Activated naive CD4-positive, alpha-beta T cell treated with anti-CD3 and anti-CD28 coated beads, Interleukin-2, amount 10 ng/mL, durations not matched to agents 7 days and 5 days (primary cell): Measurements from ENCODE around the gene ADCY3.

Experiments used
- CTCF ChIA-PET: fragments of 350-600 bp; sonication (Branson Sonifier 250); formaldehyde crosslinking; loops from one replicate; lab custom pipeline; 2021; ENCODE audit warnings: antibody characterized with exemption; lab: Charles Lee
- DNase-seq: peaks from one replicate; pipeline ENCODE4 v3.0.0-alpha.2; 2020
- H3K27ac Mint-ChIP-seq: one replicate; pipeline ENCODE4 v1.8.0; 2021; ENCODE audit warnings: mild to moderate bottlenecking, moderate library complexity, mixed read lengths
- H3K27me3 Mint-ChIP-seq: one replicate; pipeline ENCODE4 v1.8.0; 2021; ENCODE audit warnings: mild to moderate bottlenecking, mixed read lengths
- H3K36me3 Mint-ChIP-seq: one replicate; pipeline ENCODE4 v1.8.0; 2021; ENCODE audit warnings: mixed read lengths
- H3K4me1 Mint-ChIP-seq: one replicate; pipeline ENCODE4 v1.8.0; 2021; ENCODE audit warnings: mixed read lengths
- H3K4me3 Mint-ChIP-seq: one replicate; pipeline ENCODE4 v1.8.0; 2021; ENCODE audit warnings: mild to moderate bottlenecking, moderate library complexity, mixed read lengths
- H3K9me3 Mint-ChIP-seq: one replicate; pipeline ENCODE4 v1.8.0; 2021; ENCODE audit warnings: mixed read lengths

Gene ADCY3

GRCh38 chr2:24907116-24907515 lies 12.9 kb downstream of the ADCY3 start:
- H3K4me1 Mint-ChIP-seq, result no peaks in the 10 kb centered on the region
- H3K4me3 Mint-ChIP-seq, result no peak overlapping the region
- CTCF ChIA-PET, result interaction anchor here (1.3 kb wide), 1 partner anchor 294 kb away, joined by 3 read pairs; no protein-coding TSS in a partner anchor
- H3K27me3 Mint-ChIP-seq, result no peaks in the 10 kb centered on the region
- H3K9me3 Mint-ChIP-seq, result no peaks in the 10 kb centered on the region
- H3K27ac Mint-ChIP-seq, result no peak overlapping the region
- peaks cover 39% of the 10 kb centered on the region for H3K36me3 Mint-ChIP-seq
- DNase-seq, result no peak

DNA sequence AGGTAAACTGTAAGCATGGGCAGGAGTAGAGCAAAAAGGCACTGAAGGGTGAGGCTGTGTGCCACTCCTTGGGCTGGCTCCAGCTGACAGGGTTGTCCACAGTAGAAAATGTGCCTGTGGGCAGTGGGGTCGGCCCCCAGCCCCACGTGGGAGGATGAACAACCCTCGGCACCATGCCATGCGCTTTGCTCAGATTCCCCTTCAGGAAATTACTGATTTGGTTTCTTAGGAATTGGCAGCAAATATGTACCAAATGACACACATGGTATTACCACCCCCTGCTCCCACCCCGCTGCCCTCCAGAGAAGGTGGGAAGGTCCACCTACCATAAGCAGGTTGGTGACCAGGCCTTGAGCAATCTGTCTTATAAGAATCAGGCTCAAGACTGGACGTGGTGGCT lies 13.6 kb downstream of the ADCY3 start:
- Mint-ChIP-seq H3K27ac (no peak overlapping the region), H3K36me3 (peaks cover 34% of the 10 kb centered on the region), H3K4me1 (no peaks in the 10 kb centered on the region), H3K4me3 (no peak overlapping the region), H3K27me3 (no peaks in the 10 kb centered on the region), H3K9me3 (no peaks in the 10 kb centered on the region)
- CTCF ChIA-PET, result no interaction called here
- no peak for DNase-seq

DNA sequence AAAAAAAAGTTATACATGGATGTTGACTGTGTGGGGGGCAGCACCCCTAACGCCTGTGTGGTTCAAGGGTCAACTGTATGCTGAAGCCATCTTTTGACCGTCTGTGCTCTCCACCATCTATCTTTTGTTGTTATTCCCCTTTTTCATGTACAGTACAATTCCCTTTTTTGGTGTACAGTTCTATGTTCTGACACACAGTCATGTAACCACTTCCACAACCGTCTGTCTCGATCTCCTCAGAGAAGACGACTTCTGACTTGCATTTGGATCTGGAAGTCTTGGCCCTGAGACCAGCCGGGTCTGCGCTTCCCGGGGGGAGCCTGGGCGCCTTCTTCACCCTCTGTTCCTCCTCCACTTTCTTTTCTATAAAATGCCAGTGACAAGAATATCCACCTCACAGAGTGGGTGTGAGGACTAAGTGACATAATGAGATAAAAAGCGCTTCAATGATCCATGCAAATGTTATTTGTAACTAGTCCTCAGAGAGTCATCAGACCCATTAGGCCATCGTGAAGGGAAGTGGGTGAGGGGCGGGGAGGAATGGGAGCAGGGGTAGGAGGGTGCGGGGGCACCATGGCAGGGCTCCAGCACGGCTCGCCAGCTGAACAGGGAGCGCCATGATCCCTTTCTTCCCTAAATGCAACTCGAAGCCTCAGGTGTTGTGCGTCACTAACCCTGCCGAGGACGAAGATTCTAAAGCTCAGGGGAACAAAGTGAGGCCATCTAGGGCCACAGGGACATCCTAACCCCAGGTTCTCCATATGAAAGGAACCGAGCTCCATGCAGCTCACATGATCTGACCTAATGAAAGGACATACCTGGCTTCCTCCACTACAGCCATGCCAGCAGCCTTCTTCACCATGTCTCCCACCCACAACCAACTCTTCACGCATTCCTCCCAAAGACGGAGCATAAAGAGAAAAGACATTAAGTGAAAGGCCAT lies 16.6 kb downstream of the ADCY3 start:
- CTCF ChIA-PET, result no interaction called here
- DNase-seq, result no peak
- peaks cover 26% of the 10 kb centered on the region for H3K36me3 Mint-ChIP-seq
- no peak overlapping the region for H3K27ac Mint-ChIP-seq
- no peaks in the 10 kb centered on the region for H3K9me3 Mint-ChIP-seq
- H3K4me1 Mint-ChIP-seq, result no peaks in the 10 kb centered on the region
- H3K27me3 Mint-ChIP-seq, result no peaks in the 10 kb centered on the region
- no peak overlapping the region for H3K4me3 Mint-ChIP-seq

GRCh38 chr2:24899361-24899910 lies 20.6 kb downstream of the ADCY3 start:
- H3K27ac Mint-ChIP-seq, result no peak overlapping the region
- peaks cover 55% of the 10 kb centered on the region for H3K36me3 Mint-ChIP-seq
- no peak overlapping the region for H3K4me3 Mint-ChIP-seq
- H3K27me3 Mint-ChIP-seq, result no peaks in the 10 kb centered on the region
- H3K9me3 Mint-ChIP-seq, result peaks cover 33% of the 10 kb centered on the region
- H3K4me1 Mint-ChIP-seq, result no peaks in the 10 kb centered on the region
- DNase-seq, result no peak
- CTCF ChIA-PET, result no interaction called here

GRCh38 chr2:24898122-24899109 lies 21.6 kb downstream of the ADCY3 start:
- H3K27ac Mint-ChIP-seq, result no peak overlapping the region
- no peaks in the 10 kb centered on the region for H3K27me3 Mint-ChIP-seq
- CTCF ChIA-PET, result no interaction called here
- H3K36me3 Mint-ChIP-seq, result peaks cover 54% of the 10 kb centered on the region
- H3K9me3 Mint-ChIP-seq, result peaks cover 38% of the 10 kb centered on the region
- no peak overlapping the region for H3K4me3 Mint-ChIP-seq
- no peaks in the 10 kb centered on the region for H3K4me1 Mint-ChIP-seq
- DNase-seq, result no peak

DNA sequence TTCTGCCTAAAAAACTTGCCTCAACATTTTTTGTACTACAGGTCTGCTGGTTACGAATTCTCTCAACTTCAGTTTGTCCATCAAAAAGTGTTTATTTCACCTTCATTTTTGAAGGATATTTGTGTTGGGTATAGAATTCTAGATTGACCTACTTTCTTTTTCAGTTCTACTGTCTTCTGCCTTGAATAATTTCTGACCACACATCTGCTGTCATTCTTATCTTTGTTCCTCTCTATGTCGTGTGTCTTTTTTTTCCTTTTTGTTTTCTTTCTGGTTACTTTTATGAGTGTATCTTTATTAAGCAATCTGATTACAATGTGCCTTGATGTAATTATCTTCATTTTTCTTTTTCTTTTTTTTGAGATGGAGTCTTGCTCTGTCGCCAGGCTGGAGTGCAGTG lies 25.3 kb downstream of the ADCY3 start:
- no peak overlapping the region for H3K4me3 Mint-ChIP-seq
- H3K36me3 Mint-ChIP-seq, result peaks cover 50% of the 10 kb centered on the region
- no peaks in the 10 kb centered on the region for H3K4me1 Mint-ChIP-seq
- no peak for DNase-seq
- no peak overlapping the region for H3K27ac Mint-ChIP-seq
- H3K9me3 Mint-ChIP-seq, result peaks cover 44% of the 10 kb centered on the region
- no peaks in the 10 kb centered on the region for H3K27me3 Mint-ChIP-seq
- CTCF ChIA-PET, result no interaction called here

DNA sequence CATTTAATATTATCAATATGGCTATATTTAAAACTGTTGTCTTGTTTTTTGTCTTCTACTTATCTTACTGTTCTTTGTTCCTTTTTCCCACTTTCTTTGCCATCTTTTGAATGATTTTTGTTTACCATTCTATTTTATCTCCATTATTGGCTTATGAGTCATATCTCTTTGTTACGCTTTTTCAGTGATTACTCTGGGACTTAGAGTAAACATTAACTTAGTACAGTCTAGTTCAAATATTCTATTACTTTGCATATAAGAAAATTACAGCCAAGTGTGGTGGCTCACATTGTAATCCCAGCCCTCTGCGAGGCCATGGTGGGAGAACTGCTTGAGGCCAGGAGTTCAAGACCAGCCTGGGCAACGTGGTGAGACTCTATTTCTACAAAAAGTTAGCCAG lies 26.1 kb downstream of the ADCY3 start:
- peaks cover 44% of the 10 kb centered on the region for H3K9me3 Mint-ChIP-seq
- H3K27me3 Mint-ChIP-seq, result no peaks in the 10 kb centered on the region
- H3K4me3 Mint-ChIP-seq, result no peak overlapping the region
- no peak for DNase-seq
- H3K4me1 Mint-ChIP-seq, result no peaks in the 10 kb centered on the region
- no peak overlapping the region for H3K27ac Mint-ChIP-seq
- CTCF ChIA-PET, result no interaction called here
- H3K36me3 Mint-ChIP-seq, result peaks cover 43% of the 10 kb centered on the region

GRCh38 chr2:24892928-24893327 lies 27.1 kb downstream of the ADCY3 start:
- H3K27ac Mint-ChIP-seq, result no peak overlapping the region
- peaks cover 41% of the 10 kb centered on the region for H3K36me3 Mint-ChIP-seq
- no peaks in the 10 kb centered on the region for H3K27me3 Mint-ChIP-seq
- no peaks in the 10 kb centered on the region for H3K4me1 Mint-ChIP-seq
- peaks cover 42% of the 10 kb centered on the region for H3K9me3 Mint-ChIP-seq
- no peak for DNase-seq
- no peak overlapping the region for H3K4me3 Mint-ChIP-seq
- CTCF ChIA-PET, result no interaction called here

GRCh38 chr2:24891201-24891600 lies 28.8 kb downstream of the ADCY3 start:
- H3K27ac Mint-ChIP-seq, result no peak overlapping the region
- no peaks in the 10 kb centered on the region for H3K27me3 Mint-ChIP-seq
- no peak for DNase-seq
- no peaks in the 10 kb centered on the region for H3K4me1 Mint-ChIP-seq
- CTCF ChIA-PET, result interaction anchor here (0.5 kb wide), 1 partner anchor 482 kb away, joined by 3 read pairs; no protein-coding TSS in a partner anchor
- no peak overlapping the region for H3K4me3 Mint-ChIP-seq
- H3K36me3 Mint-ChIP-seq, result peaks cover 25% of the 10 kb centered on the region
- H3K9me3 Mint-ChIP-seq, result peaks cover 26% of the 10 kb centered on the region

- no peaks in the 10 kb centered on the region for H3K27me3 Mint-ChIP-seq
- no peak overlapping the region for H3K27ac Mint-ChIP-seq
These were observed 30.8 kb downstream of the ADCY3 start for GRCh38 chr2:24889221-24889620.

DNA sequence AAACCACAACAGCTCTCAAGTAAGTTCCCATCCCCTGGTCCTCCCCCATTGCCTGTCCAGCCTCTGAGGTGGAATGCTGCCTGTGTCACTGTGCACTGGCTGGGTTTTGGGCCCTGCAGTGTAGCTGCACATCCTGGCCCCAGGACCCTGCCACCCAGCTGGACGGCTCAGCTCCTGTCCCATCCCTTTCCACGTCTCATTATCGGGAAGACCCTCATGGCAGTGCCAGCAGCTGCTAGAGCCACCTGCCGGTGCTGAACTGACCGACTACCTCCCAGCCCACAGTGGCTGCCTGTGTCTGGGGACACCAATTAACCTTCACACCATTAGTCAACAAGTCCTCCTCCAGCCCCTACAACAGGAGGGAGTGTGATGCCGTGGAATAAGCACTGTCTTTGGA lies 31.9 kb downstream of the ADCY3 start:
- Mint-ChIP-seq H3K4me3 (no peak overlapping the region), H3K9me3 (peaks cover 6% of the 10 kb centered on the region), H3K27ac (no peak overlapping the region), H3K4me1 (peaks cover 9% of the 10 kb centered on the region), H3K36me3 (peaks cover 11% of the 10 kb centered on the region), H3K27me3 (no peaks in the 10 kb centered on the region)
- DNase-seq, result no peak
- CTCF ChIA-PET, result no interaction called here

More at GRCh38 chr2:24889221-24889620, 30.8 kb downstream of the ADCY3 start:
- H3K4me1 Mint-ChIP-seq, result peaks cover 2% of the 10 kb centered on the region
- H3K9me3 Mint-ChIP-seq, result peaks cover 11% of the 10 kb centered on the region
- no peak for DNase-seq
- H3K4me3 Mint-ChIP-seq, result no peak overlapping the region
- CTCF ChIA-PET, result no interaction called here
- peaks cover 13% of the 10 kb centered on the region for H3K36me3 Mint-ChIP-seq

- no peaks in the 10 kb centered on the region for H3K27me3 Mint-ChIP-seq
- CTCF ChIA-PET, result no interaction called here
- no peak overlapping the region for H3K27ac Mint-ChIP-seq
- H3K36me3 Mint-ChIP-seq, result peaks cover 11% of the 10 kb centered on the region
- peaks cover 6% of the 10 kb centered on the region for H3K9me3 Mint-ChIP-seq
- H3K4me1 Mint-ChIP-seq, result peaks cover 9% of the 10 kb centered on the region
- DNase-seq, result no peak
- no peak overlapping the region for H3K4me3 Mint-ChIP-seq
These were observed 32.6 kb downstream of the ADCY3 start for GRCh38 chr2:24887307-24887874.

DNA sequence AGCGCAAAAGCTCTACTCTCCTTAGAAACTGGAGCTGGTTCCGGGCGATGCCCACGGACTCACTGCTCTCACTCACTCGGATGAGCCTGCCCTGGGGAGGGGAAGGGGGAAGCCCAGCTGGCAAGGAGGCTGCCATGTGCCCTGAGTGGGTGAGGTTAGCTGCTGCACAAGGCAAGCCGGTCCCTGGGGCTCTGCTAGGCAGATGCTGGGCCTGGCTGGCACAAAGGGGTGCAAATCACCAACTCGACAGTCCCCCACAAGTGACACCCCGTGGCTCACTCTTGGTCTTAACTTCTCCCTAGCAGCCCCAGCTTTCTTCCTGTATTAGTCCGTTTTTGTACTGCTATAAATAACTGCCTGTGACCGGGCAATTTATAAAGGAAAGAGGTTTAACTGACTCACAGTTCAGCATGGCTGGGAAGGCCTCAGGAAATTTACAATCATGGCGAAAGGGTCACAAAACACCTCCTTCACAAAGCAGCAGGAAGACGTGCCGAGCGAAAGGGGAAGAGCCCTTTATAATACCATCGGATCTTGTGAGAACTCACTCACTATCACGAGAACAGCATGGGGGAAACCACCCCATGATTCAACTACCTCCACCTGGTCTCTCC lies 33.2 kb downstream of the ADCY3 start:
- Mint-ChIP-seq H3K9me3 (peaks cover 4% of the 10 kb centered on the region), H3K4me1 (peaks cover 12% of the 10 kb centered on the region), H3K4me3 (no peak overlapping the region), H3K27me3 (no peaks in the 10 kb centered on the region), H3K27ac (no peak overlapping the region), H3K36me3 (peaks cover 12% of the 10 kb centered on the region)
- DNase-seq, result no peak
- CTCF ChIA-PET, result no interaction called here
